ENCODE data around the gene CSF1R.
A peak's percentile ranks its signal among the peaks of the same experiment; 100 is the strongest.
"Not testable (repeated sequence)": the region's sequence is repeated elsewhere in the genome, so short reads cannot be mapped to it uniquely, and the experiment has no call there.

Gene CSF1R

DNA sequence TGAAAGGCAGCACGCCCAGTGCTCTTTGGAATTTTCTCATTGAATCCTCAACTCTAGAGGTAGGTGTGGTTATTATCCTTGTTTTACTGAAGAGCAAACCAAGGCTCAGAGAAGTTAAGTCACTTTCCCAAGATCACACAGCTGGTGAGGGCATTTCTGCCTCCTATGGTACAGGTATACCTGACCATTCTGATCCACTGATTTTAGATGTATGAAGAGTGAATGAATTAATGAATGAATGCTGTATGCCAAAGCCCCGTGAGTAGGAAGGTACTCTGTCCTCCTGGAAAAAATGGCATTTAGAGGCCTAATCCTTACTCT is 18.2 kb upstream of the CSF1R start:
- DNase-seq, result no peak

GRCh38 chr5:150103678-150104549 is 17.6 kb upstream of the CSF1R start:
- no peak for DNase-seq

DNA sequence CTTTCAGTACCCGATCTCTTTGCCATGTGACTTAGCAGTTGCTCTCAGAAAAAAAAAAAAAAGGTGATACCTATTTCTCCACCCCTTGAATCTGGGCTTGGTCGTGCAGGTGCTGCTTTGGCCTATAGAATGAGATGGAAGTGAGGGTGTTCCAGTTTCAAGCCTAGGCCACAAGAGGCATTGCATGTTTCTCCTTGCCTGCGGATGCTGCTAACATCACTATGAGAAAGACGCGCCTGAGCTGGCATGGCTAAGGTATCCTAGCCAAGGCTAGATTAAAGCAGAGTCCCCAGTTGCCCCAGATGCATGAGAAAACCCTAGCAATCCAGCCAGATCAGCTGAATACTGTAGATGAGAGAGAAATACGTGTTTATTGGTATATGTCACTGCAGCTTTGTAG is 14.7 kb upstream of the CSF1R start:
- DNase-seq, result no peak

- no peak for DNase-seq
Observed at GRCh38 chr5:150097152-150097551, 10.8 kb upstream of the CSF1R start.

DNA sequence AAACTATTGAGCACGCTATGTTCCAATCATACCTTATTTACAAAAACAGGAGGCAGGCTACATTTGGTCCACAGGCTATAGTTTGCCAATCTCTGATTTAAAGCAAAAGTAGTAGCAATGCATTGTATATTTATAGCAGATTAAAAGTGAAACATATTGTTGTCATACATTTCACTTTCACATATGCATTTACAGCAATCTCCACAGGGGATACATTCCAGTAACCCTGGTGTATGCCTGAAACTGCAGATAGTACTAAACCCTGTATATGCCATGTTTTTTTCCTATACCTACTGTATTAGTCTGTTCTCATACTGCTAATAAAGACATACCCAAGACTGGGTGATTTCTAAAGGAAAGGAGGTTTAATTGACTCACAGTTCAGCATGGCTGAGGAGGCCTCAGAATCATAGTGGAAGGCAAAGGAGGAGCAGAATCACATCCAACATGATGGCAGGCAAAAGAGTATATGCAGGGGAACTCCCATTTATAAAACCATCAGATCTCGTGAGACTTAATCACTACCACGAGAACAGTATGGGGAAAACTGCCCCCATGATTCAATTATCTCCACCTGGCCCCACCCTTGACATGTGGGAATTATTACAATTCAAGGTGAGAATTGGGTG is 5.9 kb upstream of the CSF1R start:
- no peak for DNase-seq

- no peak for DNase-seq
Observed at GRCh38 chr5:150085191-150085912, 1.0 kb downstream of the CSF1R start.

- not testable (repeated sequence) for DNase-seq
Observed at GRCh38 chr5:150084754-150085153, 1.6 kb downstream of the CSF1R start.

- DNase-seq, result no peak
Observed at GRCh38 chr5:150082889-150083288, 3.5 kb downstream of the CSF1R start.

GRCh38 chr5:150082374-150082773 is 4.0 kb downstream of the CSF1R start:
- DNase-seq, result no peak

DNA sequence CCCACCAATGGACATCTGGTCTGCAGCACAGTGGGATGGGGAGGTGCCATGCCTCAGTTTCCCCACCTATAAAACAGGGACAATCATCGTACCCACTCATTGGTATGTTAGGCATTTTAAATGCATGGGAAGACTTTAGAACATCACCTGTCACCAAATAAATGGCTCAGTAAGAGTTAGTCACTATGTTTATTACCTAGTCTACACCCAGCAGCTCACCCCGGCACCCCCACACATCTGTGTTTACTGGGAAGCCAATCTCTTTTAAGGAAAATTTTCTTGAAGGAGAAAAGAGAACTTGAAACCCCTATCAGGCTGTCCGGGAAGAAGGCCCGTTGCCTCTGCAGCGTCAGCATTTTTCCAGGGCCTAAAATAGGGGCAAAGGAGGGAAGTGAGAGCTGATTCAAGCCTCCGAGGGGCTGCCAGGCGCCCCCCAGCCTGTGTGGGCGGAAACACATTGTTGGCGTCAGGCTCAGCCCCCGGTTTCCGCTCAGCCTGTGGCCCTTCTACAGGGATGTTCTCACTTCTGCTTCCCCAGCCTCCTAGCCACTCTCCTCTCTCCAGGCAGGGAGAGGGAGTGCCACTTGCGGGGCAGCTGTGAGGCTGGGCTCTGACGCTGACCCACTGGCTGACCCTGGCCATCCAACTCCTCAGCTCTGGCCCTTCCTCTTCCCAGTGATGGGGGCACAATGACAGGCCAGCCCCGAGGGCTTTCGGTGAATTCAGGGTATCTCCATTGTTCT is 4.6 kb downstream of the CSF1R start:
- peak in 30 of 58 donors; percentile 13 to 69 (median 40) for DNase-seq

DNA sequence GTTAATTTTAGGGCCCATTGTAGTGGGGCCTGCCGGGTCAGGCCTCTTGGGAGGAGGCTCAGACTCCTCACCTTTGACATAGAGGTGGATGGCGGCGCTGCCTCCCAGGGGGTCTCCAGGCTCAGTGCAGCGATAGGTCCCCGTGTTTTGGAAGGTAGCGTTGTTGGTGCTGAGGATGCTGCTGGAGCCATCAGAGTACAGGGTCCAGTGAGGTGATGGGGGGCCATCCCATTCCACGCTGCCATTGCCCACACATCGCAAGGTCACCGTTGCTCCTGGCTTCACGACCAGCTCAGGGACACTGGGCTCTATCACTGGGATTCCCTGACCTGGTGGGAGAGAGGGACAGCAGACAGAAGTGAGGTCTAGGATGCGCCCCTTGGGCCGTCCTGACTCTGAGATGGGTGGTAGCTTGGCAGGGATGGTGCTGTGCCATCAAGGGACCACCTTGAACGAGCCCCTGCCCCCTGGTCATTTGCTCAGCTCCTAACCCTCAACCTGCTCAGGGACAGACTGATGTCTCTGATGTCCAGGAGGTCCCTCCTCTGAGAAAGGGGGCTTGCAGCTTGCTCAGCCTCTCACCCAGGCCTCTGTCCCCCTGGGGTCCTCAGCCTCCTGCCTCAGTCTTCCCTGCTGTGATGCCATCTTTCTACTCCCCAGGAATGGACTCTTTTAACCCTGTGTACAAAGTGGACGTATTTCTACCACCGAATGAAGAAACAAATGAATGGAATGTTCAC is 5.5 kb downstream of the CSF1R start:
- no peak for DNase-seq

DNA sequence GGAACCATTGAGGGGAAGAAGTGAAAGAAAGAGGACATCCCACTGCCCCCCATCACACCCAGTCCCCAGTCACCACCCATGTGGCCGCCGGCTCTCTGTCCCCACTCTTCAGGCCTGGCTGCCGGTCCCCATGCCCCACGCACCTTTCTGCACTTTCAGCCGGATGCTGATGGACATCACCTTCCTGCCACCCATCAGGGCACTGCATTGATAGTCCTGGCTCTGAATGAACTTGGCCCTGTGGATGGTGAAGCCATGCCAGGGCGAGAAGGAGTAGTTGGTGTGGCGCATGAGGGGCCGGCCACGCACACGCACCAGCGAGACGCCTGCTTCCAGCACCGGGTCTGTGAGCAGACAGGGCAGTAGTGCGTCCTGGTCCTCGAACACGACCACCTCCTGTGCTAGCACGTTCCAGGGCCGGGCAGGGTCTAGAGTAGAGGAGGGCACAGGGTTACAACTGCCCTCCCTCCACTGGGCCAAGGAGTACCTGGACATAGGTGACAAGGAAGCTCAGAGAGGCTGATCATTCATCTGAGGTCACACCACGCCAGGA is 6.4 kb downstream of the CSF1R start:
- no peak for DNase-seq

DNA sequence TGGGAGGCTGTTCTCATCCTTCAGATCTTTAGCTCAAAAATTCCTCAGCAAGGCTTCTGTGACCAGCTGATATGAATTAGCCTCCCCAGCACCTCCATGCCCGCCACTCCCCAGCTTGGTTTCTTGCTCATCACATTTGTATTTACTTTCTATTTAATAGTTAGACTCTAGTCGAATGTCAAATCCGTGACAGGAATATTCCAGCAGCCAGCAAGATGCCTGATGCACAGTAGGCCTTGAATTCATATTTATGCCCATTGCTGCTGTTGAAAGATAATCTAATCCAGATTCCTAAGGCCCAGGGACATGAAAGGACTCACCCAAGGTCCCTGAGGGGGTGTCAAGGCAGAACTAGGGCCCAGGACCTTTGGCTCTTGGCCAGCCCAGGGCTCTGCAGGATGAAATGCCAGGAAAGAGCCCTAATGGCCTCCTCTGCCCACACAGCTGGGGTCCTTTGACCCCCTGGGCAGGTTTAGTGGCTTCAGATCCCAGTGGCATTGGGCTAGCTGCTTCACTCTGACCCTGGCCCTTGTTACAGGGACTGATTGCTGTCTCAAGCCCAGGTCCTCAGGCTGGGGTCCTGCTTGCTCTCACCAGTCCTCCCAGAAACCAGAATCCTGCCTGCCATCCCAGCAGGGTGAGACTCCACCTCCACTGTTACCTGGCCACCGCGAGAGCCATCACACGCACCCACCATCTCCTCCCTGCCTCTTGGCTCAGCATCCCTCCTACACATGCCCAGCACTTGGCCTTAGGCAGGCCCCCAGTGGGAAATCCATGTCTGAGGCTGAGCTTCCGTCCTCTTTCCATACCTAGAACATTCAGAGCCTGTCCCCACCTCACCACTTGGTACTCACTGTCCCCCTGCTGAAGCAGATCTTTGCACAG is 7.3 kb downstream of the CSF1R start:
- no peak for DNase-seq

GRCh38 chr5:150077996-150078801 is 8.2 kb downstream of the CSF1R start:
- no peak for DNase-seq

DNA sequence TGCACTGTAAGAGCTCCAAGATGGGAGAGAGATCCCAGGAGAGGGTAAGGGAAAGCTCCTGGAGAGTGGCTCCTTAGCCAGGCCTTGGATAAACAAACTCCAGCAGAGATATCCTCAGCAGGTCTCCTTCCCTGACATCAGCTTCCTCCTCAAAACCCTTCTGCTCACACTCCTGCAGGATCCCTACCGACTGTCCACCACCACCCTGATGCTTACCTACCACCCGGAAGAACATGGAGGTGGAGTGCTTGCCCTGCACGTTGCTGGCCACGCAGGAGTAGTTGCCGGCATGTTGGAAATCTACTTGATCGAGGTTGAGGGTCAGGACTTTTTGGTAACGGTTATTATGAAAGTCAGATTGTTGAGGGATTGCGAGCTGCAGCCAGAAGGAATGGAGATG is 9.3 kb downstream of the CSF1R start:
- DNase-seq, result no peak

- DNase-seq, result no peak
Observed at GRCh38 chr5:150075806-150076205, 10.5 kb downstream of the CSF1R start.

GRCh38 chr5:150075233-150075632 is 11.1 kb downstream of the CSF1R start:
- no peak for DNase-seq

- no peak for DNase-seq
Observed at GRCh38 chr5:150073677-150074076, 12.7 kb downstream of the CSF1R start.

Data from anterior cingulate cortex (tissue), 58 donors.